CD4-positive, alpha-beta T cell treated with Interleukin-21 for 1 hour (primary cell): ENCODE data around the gene KCNJ10.
A peak's percentile ranks its signal among the peaks of the same experiment; 100 is the strongest.

Source experiments
- DNase-seq: peaks from one replicate; pipeline ENCODE4 v3.0.0-alpha.2; 2020

Gene KCNJ10

GRCh38 chr1:159955456-159955855 lies 114.5 kb downstream of the KCNJ10 start:
- DNase-seq = no peak

GRCh38 chr1:159953536-159954515 lies 116.1 kb downstream of the KCNJ10 start, which contains the start of gene SLAMF9:
TSS of gene SLAMF9 (minus strand) at chr1:159954237. CDS start at chr1:159954137, 100 bp downstream.
- peak; percentile 12 for DNase-seq

- no peak for DNase-seq
These were observed 117.0 kb downstream of the KCNJ10 start for GRCh38 chr1:159952932-159953331.

GRCh38 chr1:159951551-159951950 lies 118.4 kb downstream of the KCNJ10 start:
- no peak for DNase-seq

GRCh38 chr1:159951016-159951415 lies 118.9 kb downstream of the KCNJ10 start:
- DNase-seq = no peak

GRCh38 chr1:159949981-159950381 lies 120.0 kb downstream of the KCNJ10 start:
- no peak for DNase-seq

GRCh38 chr1:159949123-159949522 lies 120.8 kb downstream of the KCNJ10 start:
- no peak for DNase-seq
